ENCODE data around the gene HMBS. TPM values are rescaled to one million over a fixed set of nuclear protein-coding genes. Genes with fewer than 3 reads are reported as not detected.

Gene HMBS
- 10.5 and 27.9 TPM in 2 replicates for total RNA-seq

DNA sequence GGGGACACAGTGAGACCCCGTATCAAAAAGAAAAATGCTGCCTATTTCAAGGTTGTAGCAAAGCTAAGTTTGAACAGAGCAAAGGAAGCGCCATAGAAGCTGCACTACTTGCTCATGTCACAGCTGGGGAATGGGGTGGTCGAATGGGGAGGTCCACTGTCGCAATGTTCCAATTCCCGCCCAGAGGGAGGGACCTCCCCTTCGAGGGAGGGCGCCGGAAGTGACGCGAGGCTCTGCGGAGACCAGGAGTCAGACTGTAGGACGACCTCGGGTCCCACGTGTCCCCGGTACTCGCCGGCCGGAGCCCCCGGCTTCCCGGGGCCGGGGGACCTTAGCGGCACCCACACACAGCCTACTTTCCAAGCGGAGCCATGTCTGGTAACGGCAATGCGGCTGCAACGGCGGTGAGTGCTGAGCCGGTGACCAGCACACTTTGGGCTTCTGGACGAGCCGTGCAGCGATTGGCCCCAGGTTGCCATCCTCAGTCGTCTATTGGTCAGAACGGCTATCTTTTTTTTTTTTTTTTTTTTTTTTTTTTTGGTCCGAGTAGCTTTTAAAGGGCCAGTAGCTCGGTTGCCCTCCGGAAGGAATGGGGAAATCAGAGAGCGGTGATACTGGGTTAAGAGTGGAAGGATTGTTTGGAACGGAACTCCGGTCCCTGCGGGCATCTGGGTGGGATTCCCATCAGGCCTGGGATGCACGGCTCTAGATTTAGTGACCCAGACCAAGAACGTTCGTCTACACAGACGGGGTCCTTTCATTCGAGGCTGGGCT, at the start of gene HMBS:
Gene HMBS, plus strand, starts transcription at position 219 of the 774 bp plus-strand sequence. Its CDS starts 153 bp downstream, at position 372.

DNA sequence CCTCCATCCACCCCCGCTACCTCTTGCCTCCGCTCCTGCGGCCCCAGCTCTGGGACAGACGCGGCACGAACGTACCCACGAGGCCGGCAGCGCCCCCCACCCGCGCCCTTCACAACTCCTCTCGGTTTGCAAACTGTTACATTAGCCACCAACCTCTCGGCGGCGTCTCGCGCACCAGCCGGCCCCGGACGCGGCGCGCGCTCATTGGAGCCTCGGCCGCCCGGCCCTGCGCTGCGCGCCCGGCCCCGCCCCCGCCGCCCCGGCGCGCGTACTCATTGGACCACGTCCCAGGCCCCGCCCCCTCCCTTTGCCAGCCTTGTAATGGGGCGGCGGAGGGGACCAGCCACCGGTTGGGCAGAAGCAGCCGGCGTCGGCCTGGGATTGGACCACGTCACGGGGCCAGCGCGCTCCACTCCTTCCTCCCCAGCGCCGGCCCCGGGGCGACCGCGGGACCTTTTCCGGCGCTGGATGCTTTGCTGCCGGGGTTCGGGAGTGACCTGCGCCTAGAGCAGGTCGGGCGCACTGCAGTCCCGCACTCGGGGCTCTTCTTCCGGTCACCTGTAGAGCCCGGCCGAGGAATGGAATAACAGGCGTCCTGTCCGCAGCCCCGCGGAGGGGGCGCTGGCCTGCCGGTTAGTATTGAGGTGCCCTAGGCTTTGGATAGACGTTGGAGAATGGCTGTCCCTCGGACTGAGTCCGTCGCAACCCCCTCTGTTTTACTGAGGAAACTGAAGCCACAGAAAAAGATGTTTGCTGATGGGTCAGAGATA, 27.5 kb upstream of the HMBS start, which contains the start of gene HYOU1:
Gene HYOU1, minus strand, starts transcription at position 206 of the 770 bp plus-strand sequence. CDS start 1,045 bp downstream, outside the sequence.

GRCh38 chr11:119067371-119068222, 17.1 kb upstream of the HMBS start, which contains the start of gene VPS11:
Gene VPS11, plus strand, starts transcription at chr11:119067818. Its CDS starts 6 bp downstream, at chr11:119067824.

GRCh38 chr11:119101759-119102423, 17.2 kb downstream of the HMBS start, which contains the start of gene DPAGT1:
Gene DPAGT1, minus strand, starts transcription at chr11:119101853. Its CDS starts 198 bp downstream, at chr11:119101655.

DNA sequence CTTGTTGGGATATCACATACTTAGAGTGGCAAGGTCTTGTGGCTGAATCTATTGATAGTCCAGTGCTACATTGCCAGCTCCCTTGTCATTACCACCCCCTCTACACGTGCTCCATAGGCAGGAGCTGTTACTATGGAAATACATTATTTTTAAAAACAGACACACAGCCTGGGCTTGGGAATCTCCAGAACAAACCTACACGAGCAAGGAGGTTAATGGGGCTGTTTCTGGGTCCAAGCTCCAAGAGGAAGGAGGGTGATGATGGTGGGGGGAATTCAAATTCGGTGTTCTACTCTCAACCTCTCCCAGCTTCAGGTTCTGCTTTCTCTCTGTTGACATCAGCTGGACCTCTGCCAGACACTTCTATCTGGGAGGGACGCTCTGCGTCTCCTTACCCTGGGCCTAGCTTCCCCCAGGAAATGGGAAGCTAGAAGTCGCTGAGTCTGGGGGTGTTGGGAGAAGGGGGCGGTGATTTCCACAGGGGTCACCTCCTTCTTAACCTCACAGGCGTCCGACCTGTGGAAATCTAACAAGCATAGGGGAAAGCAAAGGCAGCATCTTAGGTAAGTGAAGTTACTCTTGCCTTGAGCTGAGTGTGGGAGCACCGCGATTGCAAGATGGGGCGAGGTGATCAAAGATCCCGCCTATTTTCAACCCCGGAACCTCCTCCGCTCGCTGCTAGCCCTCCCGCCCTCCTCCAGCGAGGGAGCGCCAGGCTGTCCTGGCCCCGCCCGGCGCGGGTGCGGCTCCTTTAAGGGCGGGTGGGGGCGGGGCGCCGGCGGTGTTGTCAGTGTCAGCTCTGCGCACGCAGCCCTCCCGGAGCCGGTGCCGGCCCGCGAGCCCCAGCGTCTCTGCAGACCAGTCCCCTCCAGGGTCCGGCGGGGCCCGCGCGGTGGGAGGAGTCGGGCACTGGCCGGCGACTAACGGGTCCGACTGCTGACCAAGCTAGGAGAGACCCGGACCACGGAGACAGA, 22.2 kb downstream of the HMBS start, which contains the start of gene C2CD2L:
Gene C2CD2L, plus strand, starts transcription at position 781 of the 974 bp plus-strand sequence. CDS start 398 bp downstream, outside the sequence.

DNA sequence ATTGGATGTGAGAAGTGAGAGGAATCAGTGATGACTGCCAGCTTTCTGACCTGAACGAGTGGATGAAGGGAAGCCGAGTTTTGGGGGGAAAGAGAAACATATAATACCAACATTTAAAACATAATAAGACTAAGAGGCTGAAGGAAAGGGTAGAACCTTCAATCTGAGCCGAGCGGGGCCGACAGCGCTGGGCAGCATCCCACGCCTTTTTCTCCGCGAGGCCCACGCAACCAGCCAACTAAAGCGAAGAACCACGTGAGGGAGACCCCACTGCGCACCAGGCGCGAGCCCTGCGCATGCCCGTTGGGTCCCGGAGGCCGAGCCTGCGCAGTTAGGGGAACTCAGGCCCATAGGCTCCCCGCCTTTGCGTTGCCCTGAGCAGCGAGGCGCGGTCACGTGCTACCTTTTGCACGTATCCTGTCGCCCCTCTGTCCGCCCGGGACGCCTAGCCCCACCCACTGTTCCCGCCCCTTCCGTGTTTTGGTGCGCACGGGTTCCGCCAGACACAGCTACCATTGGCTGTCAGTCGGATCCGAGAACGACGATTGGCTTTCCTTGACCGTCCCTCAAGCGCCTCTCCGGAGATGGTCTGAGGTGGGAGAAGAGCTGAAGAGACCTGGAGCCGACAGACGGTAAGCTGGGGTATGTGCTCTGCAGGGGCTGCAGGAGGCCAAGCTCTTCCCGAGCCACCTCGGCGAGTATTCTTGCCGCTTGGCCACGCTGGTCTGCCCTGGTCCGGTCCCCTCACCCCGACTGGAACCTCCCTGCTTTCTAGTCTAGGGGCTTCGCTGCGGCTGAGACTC, 36.5 kb downstream of the HMBS start, which contains the start of gene HINFP:
Gene HINFP, plus strand, starts transcription at position 573 of the 803 bp plus-strand sequence. CDS start 5,365 bp downstream, outside the sequence.

Other genes with a start within 250 kb of the HMBS start
- not detected in 2 replicates for gene CXCR5, start 201.0 kb upstream of the HMBS start, total RNA-seq
- gene BCL9L, start 159.0 kb upstream of the HMBS start, total RNA-seq, result 31.6 and 51.8 TPM in 2 replicates
- 0.37 and 0.56 TPM in 2 replicates for gene UPK2, start 128.6 kb upstream of the HMBS start, total RNA-seq
- gene FOXR1, start 113.1 kb upstream of the HMBS start, total RNA-seq, result not detected in 2 replicates
- 7.0 and 11.4 TPM in 2 replicates for gene CENATAC, start 86.7 kb upstream of the HMBS start, total RNA-seq
- 2,356 and 2,509 TPM in 2 replicates for gene RPS25, start 66.5 kb upstream of the HMBS start, total RNA-seq
- 102 and 106 TPM in 2 replicates for gene TRAPPC4, start 66.1 kb upstream of the HMBS start, total RNA-seq
- gene SLC37A4, start 54.0 kb upstream of the HMBS start, total RNA-seq, result 37.6 and 39.3 TPM in 2 replicates
- 98.8 and 112 TPM in 2 replicates for gene HYOU1, start 27.7 kb upstream of the HMBS start, total RNA-seq
- gene VPS11, start 17.1 kb upstream of the HMBS start, total RNA-seq, result 14.8 and 17.8 TPM in 2 replicates
- gene DPAGT1, start 17.0 kb downstream of the HMBS start, total RNA-seq, result 28.2 and 33.6 TPM in 2 replicates
- gene C2CD2L, start 22.5 kb downstream of the HMBS start, total RNA-seq, result 5.0 and 5.8 TPM in 2 replicates
- 5.2 and 17.0 TPM in 2 replicates for gene HINFP, start 36.7 kb downstream of the HMBS start, total RNA-seq
- gene ABCG4, start 64.2 kb downstream of the HMBS start, total RNA-seq, result 0.42 and 0.79 TPM in 2 replicates
- 21.8 and 28.5 TPM in 2 replicates for gene NLRX1, start 83.8 kb downstream of the HMBS start, total RNA-seq
- not detected in 2 replicates for gene NHERF4, start 100.6 kb downstream of the HMBS start, total RNA-seq
- 7.5 and 10.3 TPM in 2 replicates for gene CBL, start 121.5 kb downstream of the HMBS start, total RNA-seq
- gene MCAM, start 232.2 kb downstream of the HMBS start, total RNA-seq, result 197 and 367 TPM in 2 replicates
- 15.0 and 16.8 TPM in 2 replicates for gene RNF26, start 249.6 kb downstream of the HMBS start, total RNA-seq

All from airway epithelial cell (primary cell).